SK-N-SH (cell line): ENCODE data around the gene NCBP3. TPM values are rescaled to one million over a fixed set of nuclear protein-coding genes. Genes with fewer than 3 reads are reported as not detected.

Experiments
- CTCF ChIA-PET: fragments of 300-600, 350-600 bp; formaldehyde crosslinking; extraction: SDS; loops from one replicate; lab custom pipeline; 2021; lab: Yijun Ruan, JAX
- POLR2A ChIA-PET: fragments of 350-600 bp; sonication (Branson Sonifier 250); formaldehyde crosslinking; extraction: SDS; loops from one replicate; lab custom pipeline; 2020; ENCODE audit warnings: antibody characterized with exemption, inconsistent platforms; lab: Yijun Ruan, JAX
- DNase-seq: peaks from one replicate; pipeline ENCODE4 v3.0.0; 2012
- H2AFZ ChIP-seq: fragments of 200-600 bp; sonication (generic); 2 replicates; pipeline ENCODE4 v1.8.1; 2016; ENCODE audit warnings: antibody characterized with exemption, mild to moderate bottlenecking, low read depth
- H3F3A ChIP-seq: fragments of 200-600 bp; sonication (generic); replicated peaks from 2 replicates; pipeline ENCODE3; 2016; ENCODE audit warnings: antibody characterized with exemption, mild to moderate bottlenecking; ENCODE audit not compliant: insufficient read depth
- H3K27ac ChIP-seq, 2 experiments: fragments of 200-500 bp in 1 of 2; fragments of 200-600 bp in 1 of 2; sonication (Bioruptor generic) in 1 of 2; sonication (generic), shearing (Covaris generic) in 1 of 2; 2 replicates each; pipeline versions ENCODE4 v1.5.1 to v1.6.1; 2014 to 2016; ENCODE audit warnings: low read depth in 2 of 2, inconsistent platforms in 1 of 2, low read length in 1 of 2, mild to moderate bottlenecking in 1 of 2, mixed read lengths in 1 of 2
- H3K27me3 ChIP-seq: fragments of 200-600 bp; sonication (generic), shearing (Covaris generic); 2 replicates; pipeline ENCODE4 v1.6.1; 2016; ENCODE audit warnings: mixed run types; ENCODE audit not compliant: insufficient read depth
- H3K36me3 ChIP-seq, 2 experiments: fragments of 200-500 bp in 1 of 2; fragments of 200-600 bp in 1 of 2; sonication (Bioruptor generic) in 1 of 2; sonication (generic) in 1 of 2; replicated peaks in 1 of 2; 2 replicates each; pipeline versions ENCODE3 to v1.5.1; 2014 to 2016; ENCODE audit warnings: low read length in 1 of 2, mild to moderate bottlenecking in 1 of 2; ENCODE audit not compliant: insufficient read depth in 2 of 2, control insufficient read depth in 1 of 2
- H3K4me1 ChIP-seq, 2 experiments: fragments of 200-500 bp in 1 of 2; fragments of 200-600 bp in 1 of 2; sonication (Bioruptor generic) in 1 of 2; sonication (generic), shearing (Covaris generic) in 1 of 2; 2 replicates each; pipeline versions ENCODE4 v1.5.1 to v1.6.1; 2014 to 2016; ENCODE audit warnings: low read depth in 1 of 2, low read length in 1 of 2, mixed run types in 1 of 2; ENCODE audit not compliant: insufficient read depth in 2 of 2, control insufficient read depth in 1 of 2
- H3K4me2 ChIP-seq: fragments of 200-600 bp; sonication (generic), shearing (Covaris generic); 2 replicates; pipeline ENCODE4 v1.6.1; 2017; ENCODE audit warnings: mixed run types
- H3K4me3 ChIP-seq, 2 experiments: fragments of 200-500 bp in 1 of 2; fragments of 200-600 bp in 1 of 2; sonication (Bioruptor generic) in 1 of 2; sonication (generic), shearing (Covaris generic) in 1 of 2; 2 replicates each; pipeline versions ENCODE4 v1.5.1 to v1.8.1; 2014 to 2016; ENCODE audit warnings: low read depth in 2 of 2, inconsistent platforms in 1 of 2, low read length in 1 of 2, mild to moderate bottlenecking in 1 of 2, mixed read lengths in 1 of 2, moderate library complexity in 1 of 2
- H3K79me2 ChIP-seq: fragments of 200-600 bp; sonication (generic); 2 replicates; pipeline ENCODE4 v1.8.1; 2017; ENCODE audit warnings: mild to moderate bottlenecking; ENCODE audit not compliant: insufficient read depth
- H3K9ac ChIP-seq: fragments of 200-600 bp; sonication (generic); 2 replicates; pipeline ENCODE4 v1.6.1; 2017; ENCODE audit warnings: mixed run types
- H3K9me2 ChIP-seq: fragments of 200-600 bp; sonication (generic); 2 replicates; pipeline ENCODE4 v1.6.1; 2017; ENCODE audit warnings: mixed run types
- H3K9me3 ChIP-seq: fragments of 200-600 bp; sonication (generic); 2 replicates; pipeline ENCODE4 v1.6.1; 2017; ENCODE audit warnings: mixed run types, mild to moderate bottlenecking, moderate library complexity
- H4K20me1 ChIP-seq: fragments of 200-600 bp; sonication (generic); 2 replicates; pipeline ENCODE4 v1.6.1; 2017; ENCODE audit warnings: mild to moderate bottlenecking, mixed run types; ENCODE audit not compliant: insufficient read depth
- ELF1 ChIP-seq: IDR thresholded peaks from 2 replicates; pipeline ENCODE4 v1.4.0; 2012
- EP300 ChIP-seq, 2 experiments: IDR thresholded peaks; 2 replicates each; pipeline versions ENCODE4 v1.4.0 to v1.6.1; 2012; ENCODE audit warnings: borderline replicate concordance in 1 of 2, low read depth in 1 of 2, low read length in 1 of 2
- GABPA ChIP-seq: IDR thresholded peaks from 2 replicates; pipeline ENCODE4 v1.4.0; 2012; ENCODE audit warnings: low read depth, mild to moderate bottlenecking
- GATA2 ChIP-seq: sonication (generic); formaldehyde crosslinking; IDR thresholded peaks from 2 replicates; pipeline ENCODE4 v1.5.0; 2020; ENCODE audit warnings: mild to moderate bottlenecking, missing genetic modification reagents
- JUND ChIP-seq: IDR thresholded peaks from 2 replicates; pipeline ENCODE4 v1.4.0; 2012
- NFIC ChIP-seq: IDR thresholded peaks from 2 replicates; pipeline ENCODE4 v1.4.0; 2012; ENCODE audit warnings: borderline replicate concordance
- RAD21 ChIP-seq: IDR thresholded peaks from 2 replicates; pipeline ENCODE4 v1.6.1; 2012; ENCODE audit warnings: mild to moderate bottlenecking, low read length
- RCOR1 ChIP-seq: fragments of 150-350 bp; IDR thresholded peaks from 2 replicates; pipeline ENCODE4 v1.6.1; 2017; ENCODE audit warnings: antibody characterized with exemption, low read length
- RXRA ChIP-seq: IDR thresholded peaks from 2 replicates; pipeline ENCODE4 v1.4.0; 2012; ENCODE audit warnings: low read depth, mild to moderate bottlenecking, borderline replicate concordance
- SMC3 ChIP-seq: IDR thresholded peaks from 2 replicates; pipeline ENCODE4 v1.6.1; 2012; ENCODE audit warnings: low read depth, low read length, improper control_type of control experiment
- TCF12 ChIP-seq: IDR thresholded peaks from 2 replicates; pipeline ENCODE4 v1.4.0; 2012
- TEAD4 ChIP-seq: IDR thresholded peaks from 2 replicates; pipeline ENCODE4 v1.4.0; 2012; ENCODE audit warnings: mild to moderate bottlenecking, borderline replicate concordance; ENCODE audit not compliant: insufficient read depth
- YY1 ChIP-seq: IDR thresholded peaks from 2 replicates; pipeline ENCODE4 v1.4.0; 2012; ENCODE audit warnings: low read depth, mild to moderate bottlenecking
- ZBTB33 ChIP-seq: IDR thresholded peaks from 2 replicates; pipeline ENCODE4 v1.4.0; 2012; ENCODE audit warnings: low read depth, borderline replicate concordance
- WGBS: methylation state at CpG from one replicate; pipeline ENCODE4 v1.1.6; 2017; ENCODE audit warnings: low lambda C conversion rate; 5-methylcytosine and 5-hydroxymethylcytosine counted together
- polyA plus RNA-seq, 3 experiments: library from polyadenylated mRNA; depleted of rRNA; stranded (reverse); fragments of >200 nt; gene quantifications; 2 replicates each; pipeline ENCODE4 v1.2.3, GENCODE V29; 2012
- TF ChIP-seq, protein P1 (sequence below): fragments of 150-350 bp; IDR thresholded peaks from 2 replicates; pipeline ENCODE4 v1.6.1; 2016; ENCODE audit warnings: mild to moderate bottlenecking, low read depth, low read length

The NCBP3 gene
- polyA plus RNA-seq, 1 of the 3 experiments (the other 2 are of a cell fraction), result 6.5 TPM

- no peaks in the 10 kb centered on the region for H3K9me3 ChIP-seq
- H3K27me3 ChIP-seq, result no peaks in the 10 kb centered on the region
- peaks cover 0 to 5% of the 10 kb centered on the region in 2 experiments for H3K36me3 ChIP-seq
- peaks cover 0 to 11% of the 10 kb centered on the region in 2 experiments; a peak in 1 of 4 replicates for H3K4me1 ChIP-seq
- peaks cover 13% of the 10 kb centered on the region for H3F3A ChIP-seq
- no peaks in the 10 kb centered on the region for H3K79me2 ChIP-seq
- H3K27ac ChIP-seq, result no peak overlapping the region
- POLR2A ChIA-PET, result no interaction called here
- DNase-seq, result no peak
- no peak overlapping the region for H3K4me3 ChIP-seq
- no peak overlapping the region for H3K9ac ChIP-seq
- no peaks in the 10 kb centered on the region for H4K20me1 ChIP-seq
- no peaks in the 10 kb centered on the region for H3K9me2 ChIP-seq
- WGBS, result 88% methylated on average over 5 of the region's 7 CpGs
- TF ChIP-seq TEAD4 (no peak), ELF1 (no peak), SMC3 (no peak), RCOR1 (no peak), YY1 (no peak), EP300 (IDR thresholded peaks at IDR 0.05; ENCODE audit: borderline replicate concordance in 1 of 2, low read depth in 1 of 2, low read length in 1 of 2) (no peak), GABPA (no peak), TCF12 (no peak), JUND (no peak), ZBTB33 (no peak), GATA2 (no peak), RAD21 (no peak), RXRA (no peak), NFIC (no peak)
- TF ChIP-seq, protein P1, sequence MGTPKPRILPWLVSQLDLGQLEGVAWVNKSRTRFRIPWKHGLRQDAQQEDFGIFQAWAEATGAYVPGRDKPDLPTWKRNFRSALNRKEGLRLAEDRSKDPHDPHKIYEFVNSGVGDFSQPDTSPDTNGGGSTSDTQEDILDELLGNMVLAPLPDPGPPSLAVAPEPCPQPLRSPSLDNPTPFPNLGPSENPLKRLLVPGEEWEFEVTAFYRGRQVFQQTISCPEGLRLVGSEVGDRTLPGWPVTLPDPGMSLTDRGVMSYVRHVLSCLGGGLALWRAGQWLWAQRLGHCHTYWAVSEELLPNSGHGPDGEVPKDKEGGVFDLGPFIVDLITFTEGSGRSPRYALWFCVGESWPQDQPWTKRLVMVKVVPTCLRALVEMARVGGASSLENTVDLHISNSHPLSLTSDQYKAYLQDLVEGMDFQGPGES, result no peak
- H2AFZ ChIP-seq, result no peak overlapping the region
- no peak overlapping the region for H3K4me2 ChIP-seq
- CTCF ChIA-PET, result interaction anchor here (0.7 to 2.8 kb wide), 5 partner anchors 9 to 64 kb away, joined by 3 to 11 read pairs (median 5); partner anchors contain the start of gene NCBP3
Measured at GRCh38 chr17:3801347-3801746, 44.7 kb downstream of the NCBP3 start.
